Measurements from ENCODE around the gene RPRM.

DNA sequence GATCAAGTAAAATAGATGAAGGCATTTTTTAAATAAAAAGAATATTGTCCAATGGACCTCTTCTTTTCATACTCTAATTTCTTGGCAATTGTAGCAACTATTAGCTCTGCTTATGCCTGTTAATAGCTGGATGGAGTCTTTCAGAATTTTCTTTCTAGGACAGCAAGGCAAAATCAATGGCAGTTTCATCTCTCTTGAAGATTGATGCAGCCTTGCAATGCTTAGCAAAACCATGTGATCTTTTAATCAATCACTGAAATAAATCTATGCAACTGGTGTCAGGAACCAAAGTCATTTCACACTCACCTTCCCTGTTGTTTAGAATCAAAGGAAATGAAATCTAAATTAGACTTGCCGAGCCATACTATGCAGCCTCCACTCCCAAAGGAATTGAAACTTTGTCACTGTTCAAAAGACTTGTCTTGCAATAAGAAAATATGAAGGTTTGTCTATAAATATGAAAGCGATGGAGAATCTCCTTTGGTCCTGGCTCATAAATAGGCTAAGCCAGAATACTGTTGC lies 16.2 kb downstream of the RPRM start:
- no peak for TF ChIP-seq FOXP2 (optimal IDR thresholded peaks at IDR 0.05; ENCODE audit: borderline replicate concordance, extremely low read depth, extremely low read length, insufficient read depth)
- TF ChIP-seq, protein P1, sequence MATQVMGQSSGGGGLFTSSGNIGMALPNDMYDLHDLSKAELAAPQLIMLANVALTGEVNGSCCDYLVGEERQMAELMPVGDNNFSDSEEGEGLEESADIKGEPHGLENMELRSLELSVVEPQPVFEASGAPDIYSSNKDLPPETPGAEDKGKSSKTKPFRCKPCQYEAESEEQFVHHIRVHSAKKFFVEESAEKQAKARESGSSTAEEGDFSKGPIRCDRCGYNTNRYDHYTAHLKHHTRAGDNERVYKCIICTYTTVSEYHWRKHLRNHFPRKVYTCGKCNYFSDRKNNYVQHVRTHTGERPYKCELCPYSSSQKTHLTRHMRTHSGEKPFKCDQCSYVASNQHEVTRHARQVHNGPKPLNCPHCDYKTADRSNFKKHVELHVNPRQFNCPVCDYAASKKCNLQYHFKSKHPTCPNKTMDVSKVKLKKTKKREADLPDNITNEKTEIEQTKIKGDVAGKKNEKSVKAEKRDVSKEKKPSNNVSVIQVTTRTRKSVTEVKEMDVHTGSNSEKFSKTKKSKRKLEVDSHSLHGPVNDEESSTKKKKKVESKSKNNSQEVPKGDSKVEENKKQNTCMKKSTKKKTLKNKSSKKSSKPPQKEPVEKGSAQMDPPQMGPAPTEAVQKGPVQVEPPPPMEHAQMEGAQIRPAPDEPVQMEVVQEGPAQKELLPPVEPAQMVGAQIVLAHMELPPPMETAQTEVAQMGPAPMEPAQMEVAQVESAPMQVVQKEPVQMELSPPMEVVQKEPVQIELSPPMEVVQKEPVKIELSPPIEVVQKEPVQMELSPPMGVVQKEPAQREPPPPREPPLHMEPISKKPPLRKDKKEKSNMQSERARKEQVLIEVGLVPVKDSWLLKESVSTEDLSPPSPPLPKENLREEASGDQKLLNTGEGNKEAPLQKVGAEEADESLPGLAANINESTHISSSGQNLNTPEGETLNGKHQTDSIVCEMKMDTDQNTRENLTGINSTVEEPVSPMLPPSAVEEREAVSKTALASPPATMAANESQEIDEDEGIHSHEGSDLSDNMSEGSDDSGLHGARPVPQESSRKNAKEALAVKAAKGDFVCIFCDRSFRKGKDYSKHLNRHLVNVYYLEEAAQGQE (IDR thresholded peaks at IDR 0.05; ENCODE audit: insufficient read depth in 1 of 2, low read depth in 2 of 2, low read length in 2 of 2), result no peak
- no peak for TF ChIP-seq SIN3A (IDR thresholded peaks at IDR 0.05; ENCODE audit: borderline replicate concordance, insufficient read depth, low read length)
- no peak for TF ChIP-seq TAF1 (IDR thresholded peaks at IDR 0.05; ENCODE audit: borderline replicate concordance, insufficient read depth, low read length)

Data from PFSK-1 (cell line).